Progenitor cell of endocrine pancreas (in vitro differentiated cells): Measurements from ENCODE around the gene ABCB11. TPM values are rescaled to one million over a fixed set of nuclear protein-coding genes. Genes with fewer than 3 reads are reported as not detected.
"Not testable (repeated sequence)": the region's sequence is repeated elsewhere in the genome, so short reads cannot be mapped to it uniquely, and the experiment has no call there.

ENCODE experiments used
- DNase-seq: peaks from one replicate; pipeline ENCODE4 v3.0.0; 2021; ENCODE audit warnings: low spot score; ENCODE audit not compliant: unreplicated experiment
- H3K27ac Mint-ChIP-seq: 2 replicates; pipeline ENCODE4 v1.8.0; 2021; ENCODE audit warnings: mild to moderate bottlenecking, moderate library complexity, mixed read lengths
- H3K27me3 Mint-ChIP-seq: 2 replicates; pipeline ENCODE4 v1.8.0; 2021; ENCODE audit warnings: mixed read lengths
- H3K36me3 Mint-ChIP-seq: 2 replicates; pipeline ENCODE4 v1.8.0; 2022; ENCODE audit warnings: mixed read lengths; ENCODE audit not compliant: insufficient read depth
- H3K4me1 Mint-ChIP-seq: 2 replicates; pipeline ENCODE4 v1.8.0; 2021; ENCODE audit warnings: low read depth, mixed read lengths
- H3K4me3 Mint-ChIP-seq: 2 replicates; pipeline ENCODE4 v1.8.0; 2021; ENCODE audit warnings: low read depth, mild to moderate bottlenecking, moderate library complexity, mixed read lengths
- H3K9me3 Mint-ChIP-seq: 2 replicates; pipeline ENCODE4 v1.8.0; 2021; ENCODE audit warnings: low read depth, mixed read lengths
- CTCF ChIP-seq: fragments of 200-600 bp; sonication (generic); IDR thresholded peaks from one replicate; pipeline ENCODE4 v1.5.0; 2021; ENCODE audit warnings: antibody characterized with exemption, mild to moderate bottlenecking; ENCODE audit not compliant: unreplicated experiment
- total RNA-seq: library from RNA; stranded (reverse); gene quantifications from 2 replicates; pipeline ENCODE4 v1.2.1, GENCODE V29; 2021

Gene ABCB11
- total RNA-seq, 1 donor from 2014 or later, result 0.24 TPM

- no peak for TF ChIP-seq CTCF
- H3K9me3 Mint-ChIP-seq, result no peaks in the 10 kb centered on the region
- H3K36me3 Mint-ChIP-seq, result no peaks in the 10 kb centered on the region
- no peak overlapping the region for H3K27ac Mint-ChIP-seq
- H3K27me3 Mint-ChIP-seq, result peaks cover 7% of the 10 kb centered on the region
- peaks cover 7% of the 10 kb centered on the region for H3K4me1 Mint-ChIP-seq
- no peak for DNase-seq
- H3K4me3 Mint-ChIP-seq, result no peak overlapping the region
These were observed 96.3 kb downstream of the ABCB11 start for GRCh38 chr2:168934826-168935225.

GRCh38 chr2:168932174-168932573 is 99.0 kb downstream of the ABCB11 start:
- H3K4me3 Mint-ChIP-seq, DNase-seq, H3K27ac Mint-ChIP-seq, H3K36me3 Mint-ChIP-seq, H3K9me3 Mint-ChIP-seq: not testable (repeated sequence)
- Mint-ChIP-seq H3K4me1 (peaks cover 20% of the 10 kb centered on the region), H3K27me3 (peaks cover 14% of the 10 kb centered on the region)

GRCh38 chr2:168930242-168930641 is 100.9 kb downstream of the ABCB11 start:
- no peak for TF ChIP-seq CTCF
- Mint-ChIP-seq H3K4me1 (peaks cover 20% of the 10 kb centered on the region), H3K4me3 (no peak overlapping the region), H3K27ac (no peak overlapping the region), H3K27me3 (peaks cover 12% of the 10 kb centered on the region), H3K36me3 (no peaks in the 10 kb centered on the region), H3K9me3 (no peaks in the 10 kb centered on the region)
- DNase-seq, result no peak

- no peak overlapping the region for H3K27ac Mint-ChIP-seq
- TF ChIP-seq CTCF, result no peak
- H3K9me3 Mint-ChIP-seq, result no peaks in the 10 kb centered on the region
- no peak for DNase-seq
- peaks cover 12% of the 10 kb centered on the region for H3K27me3 Mint-ChIP-seq
- no peak overlapping the region for H3K4me3 Mint-ChIP-seq
- H3K36me3 Mint-ChIP-seq, result no peaks in the 10 kb centered on the region
- peaks cover 20% of the 10 kb centered on the region for H3K4me1 Mint-ChIP-seq
These were observed 102.1 kb downstream of the ABCB11 start for GRCh38 chr2:168929031-168929430.

GRCh38 chr2:168928113-168928831 is 102.9 kb downstream of the ABCB11 start:
- H3K27ac Mint-ChIP-seq, result no peak overlapping the region
- no peaks in the 10 kb centered on the region for H3K9me3 Mint-ChIP-seq
- H3K4me1 Mint-ChIP-seq, result peaks cover 20% of the 10 kb centered on the region
- H3K36me3 Mint-ChIP-seq, result no peaks in the 10 kb centered on the region
- H3K4me3 Mint-ChIP-seq, result no peak overlapping the region
- peaks cover 12% of the 10 kb centered on the region for H3K27me3 Mint-ChIP-seq
- DNase-seq, result no peak
- no peak for TF ChIP-seq CTCF
